HG03575 (cell line): Measurements from ENCODE around the gene FOSB.
"Not testable (repeated sequence)": the region's sequence is repeated elsewhere in the genome, so short reads cannot be mapped to it uniquely, and the experiment has no call there.

Experiments
- ATAC-seq: cut with Tn5 transposase; IDR thresholded peaks from one replicate; pipeline ENCODE4 v1.9.1; 2021; ENCODE audit not compliant: unreplicated experiment, insufficient number of reproducible peaks, low FRiP score; ENCODE audit errors: extremely low read depth

FOSB gene

DNA sequence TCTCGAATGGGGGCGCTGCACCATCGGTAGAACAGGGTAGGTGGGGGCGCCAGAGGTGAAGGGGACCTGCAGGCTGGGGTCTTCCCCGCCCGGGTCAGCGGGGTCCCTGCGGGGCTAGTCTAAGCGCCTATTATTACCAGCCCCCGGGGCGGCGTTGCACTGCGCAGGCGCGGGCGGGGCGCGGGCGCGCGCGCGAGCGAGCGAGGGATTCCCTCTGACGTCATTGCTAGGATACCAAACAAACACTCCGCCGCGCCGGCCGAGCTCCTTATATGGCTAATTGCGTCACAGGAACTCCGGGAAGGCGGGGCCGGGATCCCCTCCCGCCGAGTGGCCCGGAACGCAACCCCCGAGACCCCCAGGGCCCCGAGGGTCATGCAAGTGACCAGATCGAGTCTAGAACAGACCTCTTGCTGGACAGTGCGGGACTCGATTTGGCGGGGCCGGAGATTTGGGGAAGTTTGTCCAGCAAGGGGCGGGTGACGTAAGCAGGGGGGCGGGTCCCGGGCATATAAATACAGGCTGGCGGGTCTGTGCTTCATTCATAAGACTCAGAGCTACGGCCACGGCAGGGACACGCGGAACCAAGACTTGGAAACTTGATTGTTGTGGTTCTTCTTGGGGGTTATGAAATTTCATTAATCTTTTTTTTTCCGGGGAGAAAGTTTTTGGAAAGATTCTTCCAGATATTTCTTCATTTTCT is at the start of gene FOSB:
Gene FOSB (plus strand): TSS at position 541 of the 703 bp plus-strand sequence. CDS start 591 bp downstream, outside the sequence.
- no peak for ATAC-seq

DNA sequence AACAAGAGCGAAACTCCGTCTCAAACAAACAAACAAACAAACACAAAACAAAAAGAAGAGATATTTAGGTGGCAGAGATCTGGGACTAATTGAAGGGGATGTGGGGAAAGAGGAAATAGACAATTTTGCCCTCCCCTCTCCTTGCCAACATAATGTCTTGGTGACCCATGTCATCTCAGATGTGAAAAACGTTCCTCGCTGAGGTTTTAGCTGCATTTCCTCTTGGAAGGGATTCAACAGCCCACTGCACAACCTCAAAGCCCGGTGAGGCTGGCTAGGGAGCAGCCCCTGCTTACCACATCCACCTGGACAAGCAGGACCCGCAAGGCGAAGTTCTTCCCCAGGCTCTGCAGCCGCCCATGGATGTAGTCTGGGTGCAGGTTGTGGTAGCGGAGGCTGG is 49.0 kb upstream of the FOSB start:
- no peak for ATAC-seq

DNA sequence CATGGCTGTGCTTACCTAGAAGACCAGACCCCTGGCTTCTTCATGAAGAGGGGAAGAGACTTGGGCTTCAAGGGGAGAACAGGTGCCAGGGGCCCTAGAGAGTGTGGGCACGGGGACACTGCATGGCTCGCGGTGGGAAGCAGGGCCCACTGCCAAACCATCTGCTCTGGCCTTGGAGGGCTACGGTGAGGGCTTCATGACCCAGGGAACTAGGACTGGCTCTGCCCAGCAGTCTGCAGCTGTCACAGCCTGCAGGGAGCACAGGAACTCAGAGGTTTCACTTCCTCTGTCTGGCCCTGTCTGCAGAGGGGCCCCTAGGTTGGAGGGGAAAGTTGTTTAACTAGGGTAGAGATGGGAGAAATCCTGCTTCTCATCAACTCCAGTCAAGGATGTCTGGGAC is 48.4 kb upstream of the FOSB start:
- no peak for ATAC-seq

DNA sequence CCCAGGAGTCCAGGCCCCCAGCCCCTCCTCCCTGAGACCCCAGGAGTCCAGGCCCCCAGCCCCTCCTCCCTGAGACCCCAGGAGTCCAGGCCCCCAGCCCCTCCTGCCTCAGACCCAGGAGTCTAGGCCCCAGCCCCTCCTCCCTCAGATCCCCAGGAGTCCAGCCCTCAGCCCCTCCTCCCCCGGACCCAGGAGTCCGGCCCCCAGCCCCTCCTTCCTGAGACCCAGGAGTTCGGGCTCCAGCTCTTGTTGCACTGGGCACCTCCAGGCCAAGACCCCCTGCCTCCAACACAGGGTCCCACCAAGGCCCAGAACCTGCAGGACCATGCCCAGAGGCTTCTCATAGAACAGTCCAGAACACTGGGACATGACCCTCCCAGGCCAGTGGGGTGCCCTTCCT is 47.9 kb upstream of the FOSB start:
- no peak for ATAC-seq

DNA sequence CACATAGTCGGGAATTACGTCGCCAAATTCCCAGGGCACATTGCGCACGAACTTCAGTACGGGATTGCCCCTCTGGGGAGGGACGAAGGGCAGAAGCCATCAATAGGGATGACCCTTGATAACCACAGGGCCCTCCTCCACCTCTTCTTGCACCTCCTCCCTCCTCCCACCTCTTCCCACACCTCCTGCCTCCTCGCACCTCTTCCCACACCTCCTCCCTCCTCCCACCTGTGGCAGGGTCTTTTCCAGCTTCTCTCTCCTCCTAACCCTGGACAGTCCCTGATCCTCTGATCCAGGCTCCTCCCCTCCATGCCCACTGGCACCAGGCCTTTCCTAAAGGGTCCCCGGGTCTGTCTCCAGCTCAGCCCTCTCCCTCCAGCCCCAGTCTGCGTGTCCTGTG is 47.4 kb upstream of the FOSB start:
- ATAC-seq, result no peak

DNA sequence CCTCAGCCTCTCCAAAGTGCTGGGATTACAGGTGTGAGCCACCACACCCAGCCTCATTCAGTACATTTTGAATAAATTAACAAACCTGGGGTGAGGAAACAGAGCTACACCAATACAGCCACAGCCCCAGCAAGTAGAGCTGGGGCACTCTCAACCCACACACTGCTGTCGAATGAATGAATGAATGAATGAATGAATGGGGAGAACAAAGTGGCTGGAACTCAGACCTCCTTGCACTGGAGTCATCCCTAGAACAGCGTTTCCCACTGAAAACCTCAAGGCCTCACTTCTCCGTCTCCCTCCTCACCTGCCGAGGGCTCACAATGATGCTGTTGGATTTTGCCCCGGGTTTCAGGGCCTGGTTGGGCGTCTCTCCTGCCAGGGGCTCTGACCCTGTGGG is 46.9 kb upstream of the FOSB start:
- ATAC-seq, result no peak

DNA sequence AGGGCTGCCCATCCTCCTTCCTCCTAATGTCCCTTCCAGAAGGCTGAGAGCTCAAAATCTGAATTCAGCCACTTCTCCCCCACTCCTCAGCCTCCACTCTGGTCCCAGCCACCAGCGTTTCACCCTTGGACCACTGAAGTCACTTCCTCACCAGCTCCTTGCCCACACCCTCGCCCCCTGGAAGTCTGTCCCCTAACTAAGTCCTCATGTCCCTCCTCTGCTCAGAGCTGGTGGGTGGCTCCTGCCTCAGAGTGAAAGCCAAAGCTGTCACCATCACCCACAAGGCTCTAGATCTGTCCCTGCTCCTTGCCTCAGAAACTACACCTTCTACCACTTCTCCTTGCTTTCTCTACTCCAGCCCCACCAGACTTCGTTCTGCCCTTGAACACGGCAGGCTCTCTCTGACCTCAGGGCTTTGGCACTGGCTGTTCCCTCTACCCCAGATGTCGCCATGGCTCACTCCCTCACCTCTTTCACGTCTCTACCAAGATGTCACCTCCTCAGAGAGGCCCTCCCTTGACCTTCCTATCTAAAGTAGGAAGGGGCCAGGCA is 45.8 kb upstream of the FOSB start:
- no peak for ATAC-seq

DNA sequence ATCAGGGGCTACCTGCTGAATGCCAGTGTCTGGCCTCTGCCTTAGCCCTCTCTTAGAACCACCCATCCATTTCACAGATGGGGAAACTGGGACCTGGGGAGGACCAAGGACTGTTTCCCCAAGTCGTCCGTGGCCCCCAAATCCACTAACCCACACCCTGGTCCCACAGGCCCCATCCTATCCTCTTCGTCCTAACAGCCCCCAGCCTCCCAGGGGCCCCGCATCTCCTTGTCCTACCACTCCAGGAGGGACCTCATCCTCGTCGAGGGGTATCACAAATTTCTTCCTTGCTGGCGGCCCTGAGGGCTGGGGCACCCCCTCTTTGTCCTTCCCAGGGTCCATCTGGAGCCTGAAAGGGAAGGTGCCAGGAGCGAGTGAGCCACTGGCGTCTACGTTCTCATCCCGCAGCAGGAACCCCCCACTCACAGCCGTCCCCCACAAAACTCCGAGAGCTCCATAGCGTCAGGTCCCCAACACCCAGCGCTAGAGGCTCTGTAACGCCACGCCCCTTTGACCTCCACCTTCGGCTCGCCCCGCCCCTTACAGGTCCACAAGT is 44.7 kb upstream of the FOSB start:
- no peak for ATAC-seq

DNA sequence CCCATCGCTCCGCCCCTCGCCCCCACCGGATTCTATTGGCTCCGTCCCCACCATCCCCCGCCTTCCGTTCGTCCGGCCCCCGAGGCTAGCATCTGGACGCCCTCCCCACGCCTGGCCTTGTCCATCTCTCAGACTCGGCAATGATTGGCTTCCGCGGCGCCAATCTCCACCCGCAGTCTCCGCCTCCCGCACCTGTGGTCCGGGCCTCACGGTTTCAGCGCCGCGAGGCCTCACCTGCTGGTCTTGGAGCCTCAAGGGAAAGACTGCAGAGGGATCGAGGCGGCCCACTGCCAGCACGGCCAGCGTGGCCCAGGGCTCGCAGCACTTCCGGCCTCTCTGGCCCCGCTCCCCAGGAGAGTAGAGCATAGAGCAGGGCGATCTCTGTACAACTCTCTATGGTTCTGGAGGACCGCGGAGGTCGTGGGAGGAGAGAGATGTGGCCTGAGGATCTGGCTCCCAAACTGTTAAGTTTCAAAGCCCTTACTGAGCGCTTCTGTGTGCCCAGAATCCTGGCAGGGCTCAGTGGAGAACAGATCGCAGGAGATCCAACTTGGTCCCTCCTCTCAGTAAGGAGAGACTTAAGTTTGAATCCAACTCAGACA is 44.1 kb upstream of the FOSB start, which contains the start of gene ERCC1:
Gene ERCC1 (minus strand): TSS at position 329 of the 602 bp plus-strand sequence. CDS start 543 bp downstream, outside the sequence.
- no peak for ATAC-seq

DNA sequence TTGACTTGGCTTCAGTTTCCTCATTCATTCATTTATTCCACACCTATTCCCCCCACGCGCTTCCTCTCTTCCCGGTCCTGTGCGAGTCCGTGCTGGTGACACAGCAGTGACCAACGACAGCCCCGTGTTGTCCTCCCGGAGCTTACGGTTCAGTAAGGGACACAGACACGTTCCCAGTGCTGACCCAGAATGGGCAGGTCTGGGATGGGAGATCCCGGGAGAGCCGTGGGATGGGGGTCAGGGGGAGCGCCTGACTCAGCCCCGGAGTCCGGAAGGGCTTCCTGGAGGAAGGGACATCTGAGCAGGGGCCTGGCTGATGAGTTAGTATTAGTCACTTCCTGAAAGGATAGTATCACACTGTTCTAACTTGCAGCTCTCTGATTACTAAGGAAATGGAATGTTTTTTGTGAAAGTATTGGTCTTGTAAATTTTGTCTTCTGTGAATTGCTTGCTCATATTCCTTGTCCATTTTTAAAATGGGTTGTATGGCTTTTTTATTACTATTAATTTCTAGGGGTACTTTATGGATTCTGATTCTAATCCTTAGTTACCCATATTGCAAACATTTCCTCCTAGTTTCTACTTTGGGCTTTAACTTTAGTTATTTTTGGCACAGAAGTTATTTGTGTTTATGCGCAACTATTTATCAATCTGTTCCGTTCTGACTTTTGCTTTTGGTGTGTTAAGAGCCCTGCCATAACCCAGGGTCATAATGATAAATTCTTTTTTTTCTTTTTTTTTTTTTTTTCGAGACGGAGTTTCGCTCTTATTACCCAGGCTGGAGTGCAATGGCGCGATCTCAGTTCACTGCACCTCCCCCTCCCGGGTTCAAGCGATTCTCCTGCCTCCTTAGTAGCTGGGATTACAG is 43.4 kb upstream of the FOSB start:
- no peak for ATAC-seq

DNA sequence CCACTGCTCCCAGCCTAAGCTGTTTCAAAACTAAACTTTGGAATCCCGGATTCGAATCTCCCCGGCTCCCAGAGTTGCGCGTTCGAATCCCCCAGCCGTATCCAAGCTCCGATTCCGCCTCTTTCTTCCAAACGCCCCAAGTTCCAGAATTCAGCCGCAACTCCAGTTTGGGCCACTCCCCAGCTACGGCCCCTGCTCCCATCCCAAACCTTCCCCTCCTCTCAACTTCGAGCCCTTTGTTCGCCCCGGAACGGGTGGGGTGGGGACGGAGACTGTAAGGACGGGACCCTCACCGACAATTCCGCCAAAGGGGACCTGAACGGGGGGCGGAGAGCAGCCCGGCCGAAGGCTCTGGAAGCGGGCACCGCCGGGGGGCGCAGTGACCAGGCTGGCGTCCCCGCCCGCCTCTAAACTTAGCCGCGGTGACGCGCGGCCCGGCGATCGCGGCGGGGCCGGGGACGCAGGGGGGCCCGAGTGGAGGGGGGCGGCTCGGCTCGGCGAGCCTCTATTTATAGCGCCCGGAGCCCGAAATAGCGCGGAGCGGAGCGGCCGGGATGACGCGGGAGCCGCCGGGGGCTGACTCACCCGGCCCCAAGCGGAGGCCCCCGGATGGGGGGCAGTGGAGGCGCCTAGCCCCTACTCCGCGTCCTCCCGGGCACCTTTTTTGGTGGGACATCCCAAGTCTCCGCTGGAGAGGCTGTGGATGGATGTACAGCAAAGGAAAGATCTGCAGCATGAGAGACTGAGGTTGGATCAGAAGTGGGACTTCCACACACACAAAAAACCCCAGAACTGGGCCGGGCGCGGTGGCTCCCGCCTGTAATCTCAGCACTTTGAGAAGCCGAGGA is 39.2 kb upstream of the FOSB start:
- no peak for ATAC-seq

DNA sequence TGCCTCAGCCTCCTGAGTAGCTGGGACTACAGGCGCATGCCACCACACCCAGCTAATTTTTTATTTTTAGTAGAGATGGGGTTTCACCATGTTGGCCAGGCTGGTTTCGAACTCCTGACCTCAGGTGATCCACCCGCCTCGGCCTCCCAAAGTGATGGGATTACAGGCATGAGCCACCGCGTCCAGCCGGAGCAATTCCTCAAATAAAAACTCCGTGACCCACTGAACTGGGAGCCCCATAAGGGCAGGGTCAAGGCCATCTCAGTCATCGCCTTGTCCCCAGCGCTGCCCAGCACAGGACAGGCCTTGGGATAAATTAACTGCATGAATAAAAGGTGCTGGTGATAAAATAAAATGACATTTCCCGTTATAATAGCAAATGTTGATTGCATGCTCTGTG is 37.9 kb upstream of the FOSB start:
- not testable (repeated sequence) for ATAC-seq

DNA sequence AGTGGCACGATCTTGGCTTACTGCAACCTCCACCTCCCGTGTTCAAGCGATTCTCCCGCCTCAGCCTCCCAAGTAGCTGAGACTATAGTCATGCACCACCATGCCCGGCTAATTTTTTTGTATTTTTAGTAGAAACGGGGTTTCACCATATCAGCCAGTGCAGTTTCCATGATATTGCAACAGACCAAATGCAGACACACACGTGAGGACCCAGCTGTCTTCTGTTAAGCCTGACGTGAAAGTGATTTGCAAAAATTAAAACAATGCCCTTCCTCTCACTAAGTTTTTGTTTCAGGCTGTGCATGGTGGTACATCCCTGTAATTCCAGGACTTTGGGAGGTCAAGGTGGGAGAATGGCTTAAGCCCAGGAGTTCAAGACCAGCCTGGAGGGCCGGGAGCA is 36.8 kb upstream of the FOSB start:
- ATAC-seq, result not testable (repeated sequence)

DNA sequence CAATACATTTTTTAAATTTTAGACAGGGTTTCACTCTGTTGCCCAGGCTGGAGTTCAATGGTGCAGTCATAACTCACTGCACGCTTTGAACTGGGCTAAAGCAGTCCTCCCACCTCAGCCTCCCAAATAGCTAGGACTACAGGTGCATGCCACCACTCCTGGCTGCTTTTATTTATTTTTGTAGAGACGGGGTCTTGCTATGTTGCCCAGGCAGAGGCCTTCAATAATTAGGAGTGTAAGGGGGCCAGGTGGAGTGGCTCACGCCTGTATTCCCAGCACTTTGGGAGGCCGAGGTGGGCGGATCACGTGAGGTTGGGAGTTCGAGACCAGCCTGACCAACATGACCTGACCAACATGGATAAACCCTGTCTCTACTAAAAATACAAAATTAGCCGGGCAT is 35.3 kb upstream of the FOSB start:
- ATAC-seq, result not testable (repeated sequence)

DNA sequence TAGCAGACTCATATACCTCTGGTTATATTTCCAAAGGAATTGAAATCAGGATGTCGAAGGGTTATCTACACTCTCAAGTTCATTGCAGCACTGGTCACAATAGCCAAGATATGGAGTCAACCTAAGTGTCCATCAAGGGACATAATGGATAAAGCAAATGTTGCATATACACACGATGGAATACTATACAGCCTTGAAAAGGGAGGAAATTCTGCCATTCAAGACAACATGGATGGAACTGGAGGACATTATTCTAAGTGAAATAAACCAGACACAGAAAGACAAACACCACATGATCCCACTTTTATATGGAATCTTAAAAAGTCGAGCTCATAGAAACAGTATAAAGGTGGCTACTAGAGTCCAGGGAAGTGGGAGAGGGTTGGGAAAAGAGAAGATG is 30.5 kb upstream of the FOSB start:
- ATAC-seq, result no peak

DNA sequence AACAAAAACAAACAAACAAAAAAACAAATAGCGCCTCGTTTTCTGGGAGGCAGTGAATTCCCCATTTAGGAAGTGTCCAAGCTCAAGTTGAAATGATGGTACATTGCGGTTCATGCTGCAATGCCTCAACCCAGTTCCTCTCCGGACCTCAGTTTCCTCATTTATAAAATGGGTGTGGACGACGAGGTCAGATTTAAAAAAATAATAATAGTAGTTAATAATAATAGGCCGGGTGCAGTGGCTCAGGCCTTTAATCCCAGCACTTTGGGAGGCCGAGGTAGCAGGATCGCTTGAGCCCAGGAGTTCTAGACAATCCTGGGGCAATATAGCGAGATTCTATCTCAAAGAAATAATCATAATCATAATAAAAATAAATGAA is 28.6 kb upstream of the FOSB start:
- ATAC-seq, result no peak

DNA sequence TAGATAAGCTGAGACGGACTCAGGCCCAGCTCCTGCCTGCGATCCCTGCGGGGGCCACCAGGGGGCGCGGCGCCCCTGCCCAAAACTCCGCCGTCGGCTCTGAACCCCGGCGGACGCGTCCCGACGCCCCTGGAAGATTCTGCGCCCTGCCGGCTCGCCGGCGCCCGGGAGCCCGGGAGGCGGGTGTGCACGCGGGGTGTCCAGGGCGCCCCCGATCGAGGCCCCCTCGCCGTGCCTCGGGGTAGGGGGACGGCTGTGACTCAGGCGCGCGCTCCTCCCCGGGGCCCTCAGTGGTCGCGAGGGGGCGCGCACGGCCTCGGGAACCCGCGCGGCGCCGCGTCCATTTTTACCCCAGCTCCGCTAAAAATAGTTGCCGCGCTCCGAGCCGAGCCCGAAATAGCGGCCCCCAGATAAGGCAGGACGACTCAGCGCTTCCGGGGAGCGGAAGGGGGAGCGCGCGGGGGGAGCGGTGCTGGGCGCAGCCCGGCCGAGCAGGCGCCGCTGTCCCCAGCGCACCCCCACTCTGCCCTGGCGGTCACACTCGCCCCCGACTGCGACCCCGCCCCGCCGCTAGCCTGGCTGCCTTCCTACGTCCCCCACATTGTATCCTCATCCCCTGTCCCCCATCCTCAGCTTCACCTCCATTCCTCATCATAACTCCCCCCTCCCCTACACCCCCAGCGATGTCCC is 28.1 kb upstream of the FOSB start:
- no peak for ATAC-seq

DNA sequence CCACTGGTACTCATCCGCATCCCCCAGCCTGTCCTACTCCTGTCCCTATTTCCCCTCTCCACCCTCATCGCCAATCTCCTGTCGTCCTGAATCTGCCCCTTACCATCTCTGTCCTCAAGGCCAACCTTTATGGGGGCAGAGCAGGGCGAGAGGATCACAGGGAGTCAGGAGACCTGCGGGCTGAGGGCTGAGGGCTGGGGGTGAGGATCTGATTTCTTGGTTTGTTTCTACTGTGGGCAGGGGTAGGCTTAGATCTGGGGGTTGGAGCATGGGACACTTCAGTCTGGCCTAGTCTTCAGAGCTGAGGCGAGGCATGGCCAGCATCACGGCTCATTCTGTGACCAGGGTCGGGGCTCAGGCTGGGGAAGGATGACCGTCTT is 27.5 kb upstream of the FOSB start:
- no peak for ATAC-seq
